ENCODE results near the gene TRPM3. TPM values are rescaled to one million over a fixed set of nuclear protein-coding genes. Genes with fewer than 3 reads are reported as not detected.

TRPM3 gene
- total and polyA plus RNA-seq, 2 of the 8 experiments (the other 6 are each of a cell fraction or from before 2014, with no cell fraction given): 2.4 to 10.9 TPM

DNA sequence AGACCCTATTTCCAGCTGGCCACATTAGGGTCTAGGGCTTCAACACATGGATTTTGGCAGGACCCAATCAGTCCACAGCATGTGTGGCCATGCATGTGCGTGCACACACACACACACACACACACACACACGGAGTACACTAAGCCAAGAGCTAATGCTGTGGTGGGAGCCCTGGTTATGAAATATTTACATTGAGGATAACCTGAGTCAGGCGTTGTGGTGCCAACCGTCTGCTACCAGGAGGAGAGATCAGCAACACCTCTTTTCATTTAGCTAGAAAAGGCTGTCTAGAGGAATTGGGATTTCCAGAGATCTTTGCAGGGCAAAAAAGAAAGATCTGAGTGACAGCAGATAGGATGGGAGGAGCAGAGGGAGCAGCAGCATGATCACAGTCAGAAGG is 141.5 kb downstream of the TRPM3 start (continued):
- TF ChIP-seq RAD21 (IDR thresholded peaks at IDR 0.05 in 1 of 2, conservative IDR thresholded peaks at IDR 0.05 in 1 of 2; ENCODE audit: low read depth in 2 of 2, low read length in 2 of 2): no peak
- TF ChIP-seq, protein P1, sequence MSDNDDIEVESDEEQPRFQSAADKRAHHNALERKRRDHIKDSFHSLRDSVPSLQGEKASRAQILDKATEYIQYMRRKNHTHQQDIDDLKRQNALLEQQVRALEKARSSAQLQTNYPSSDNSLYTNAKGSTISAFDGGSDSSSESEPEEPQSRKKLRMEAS (IDR thresholded peaks at IDR 0.05): no peak
- no peak for TF ChIP-seq CBX8 (IDR thresholded peaks at IDR 0.05; ENCODE audit: borderline replicate concordance, low read depth, low read length)
- TF ChIP-seq FOSL1 (IDR thresholded peaks at IDR 0.05; ENCODE audit: insufficient read depth, low read depth, low read length): no peak
- TF ChIP-seq, protein P2, sequence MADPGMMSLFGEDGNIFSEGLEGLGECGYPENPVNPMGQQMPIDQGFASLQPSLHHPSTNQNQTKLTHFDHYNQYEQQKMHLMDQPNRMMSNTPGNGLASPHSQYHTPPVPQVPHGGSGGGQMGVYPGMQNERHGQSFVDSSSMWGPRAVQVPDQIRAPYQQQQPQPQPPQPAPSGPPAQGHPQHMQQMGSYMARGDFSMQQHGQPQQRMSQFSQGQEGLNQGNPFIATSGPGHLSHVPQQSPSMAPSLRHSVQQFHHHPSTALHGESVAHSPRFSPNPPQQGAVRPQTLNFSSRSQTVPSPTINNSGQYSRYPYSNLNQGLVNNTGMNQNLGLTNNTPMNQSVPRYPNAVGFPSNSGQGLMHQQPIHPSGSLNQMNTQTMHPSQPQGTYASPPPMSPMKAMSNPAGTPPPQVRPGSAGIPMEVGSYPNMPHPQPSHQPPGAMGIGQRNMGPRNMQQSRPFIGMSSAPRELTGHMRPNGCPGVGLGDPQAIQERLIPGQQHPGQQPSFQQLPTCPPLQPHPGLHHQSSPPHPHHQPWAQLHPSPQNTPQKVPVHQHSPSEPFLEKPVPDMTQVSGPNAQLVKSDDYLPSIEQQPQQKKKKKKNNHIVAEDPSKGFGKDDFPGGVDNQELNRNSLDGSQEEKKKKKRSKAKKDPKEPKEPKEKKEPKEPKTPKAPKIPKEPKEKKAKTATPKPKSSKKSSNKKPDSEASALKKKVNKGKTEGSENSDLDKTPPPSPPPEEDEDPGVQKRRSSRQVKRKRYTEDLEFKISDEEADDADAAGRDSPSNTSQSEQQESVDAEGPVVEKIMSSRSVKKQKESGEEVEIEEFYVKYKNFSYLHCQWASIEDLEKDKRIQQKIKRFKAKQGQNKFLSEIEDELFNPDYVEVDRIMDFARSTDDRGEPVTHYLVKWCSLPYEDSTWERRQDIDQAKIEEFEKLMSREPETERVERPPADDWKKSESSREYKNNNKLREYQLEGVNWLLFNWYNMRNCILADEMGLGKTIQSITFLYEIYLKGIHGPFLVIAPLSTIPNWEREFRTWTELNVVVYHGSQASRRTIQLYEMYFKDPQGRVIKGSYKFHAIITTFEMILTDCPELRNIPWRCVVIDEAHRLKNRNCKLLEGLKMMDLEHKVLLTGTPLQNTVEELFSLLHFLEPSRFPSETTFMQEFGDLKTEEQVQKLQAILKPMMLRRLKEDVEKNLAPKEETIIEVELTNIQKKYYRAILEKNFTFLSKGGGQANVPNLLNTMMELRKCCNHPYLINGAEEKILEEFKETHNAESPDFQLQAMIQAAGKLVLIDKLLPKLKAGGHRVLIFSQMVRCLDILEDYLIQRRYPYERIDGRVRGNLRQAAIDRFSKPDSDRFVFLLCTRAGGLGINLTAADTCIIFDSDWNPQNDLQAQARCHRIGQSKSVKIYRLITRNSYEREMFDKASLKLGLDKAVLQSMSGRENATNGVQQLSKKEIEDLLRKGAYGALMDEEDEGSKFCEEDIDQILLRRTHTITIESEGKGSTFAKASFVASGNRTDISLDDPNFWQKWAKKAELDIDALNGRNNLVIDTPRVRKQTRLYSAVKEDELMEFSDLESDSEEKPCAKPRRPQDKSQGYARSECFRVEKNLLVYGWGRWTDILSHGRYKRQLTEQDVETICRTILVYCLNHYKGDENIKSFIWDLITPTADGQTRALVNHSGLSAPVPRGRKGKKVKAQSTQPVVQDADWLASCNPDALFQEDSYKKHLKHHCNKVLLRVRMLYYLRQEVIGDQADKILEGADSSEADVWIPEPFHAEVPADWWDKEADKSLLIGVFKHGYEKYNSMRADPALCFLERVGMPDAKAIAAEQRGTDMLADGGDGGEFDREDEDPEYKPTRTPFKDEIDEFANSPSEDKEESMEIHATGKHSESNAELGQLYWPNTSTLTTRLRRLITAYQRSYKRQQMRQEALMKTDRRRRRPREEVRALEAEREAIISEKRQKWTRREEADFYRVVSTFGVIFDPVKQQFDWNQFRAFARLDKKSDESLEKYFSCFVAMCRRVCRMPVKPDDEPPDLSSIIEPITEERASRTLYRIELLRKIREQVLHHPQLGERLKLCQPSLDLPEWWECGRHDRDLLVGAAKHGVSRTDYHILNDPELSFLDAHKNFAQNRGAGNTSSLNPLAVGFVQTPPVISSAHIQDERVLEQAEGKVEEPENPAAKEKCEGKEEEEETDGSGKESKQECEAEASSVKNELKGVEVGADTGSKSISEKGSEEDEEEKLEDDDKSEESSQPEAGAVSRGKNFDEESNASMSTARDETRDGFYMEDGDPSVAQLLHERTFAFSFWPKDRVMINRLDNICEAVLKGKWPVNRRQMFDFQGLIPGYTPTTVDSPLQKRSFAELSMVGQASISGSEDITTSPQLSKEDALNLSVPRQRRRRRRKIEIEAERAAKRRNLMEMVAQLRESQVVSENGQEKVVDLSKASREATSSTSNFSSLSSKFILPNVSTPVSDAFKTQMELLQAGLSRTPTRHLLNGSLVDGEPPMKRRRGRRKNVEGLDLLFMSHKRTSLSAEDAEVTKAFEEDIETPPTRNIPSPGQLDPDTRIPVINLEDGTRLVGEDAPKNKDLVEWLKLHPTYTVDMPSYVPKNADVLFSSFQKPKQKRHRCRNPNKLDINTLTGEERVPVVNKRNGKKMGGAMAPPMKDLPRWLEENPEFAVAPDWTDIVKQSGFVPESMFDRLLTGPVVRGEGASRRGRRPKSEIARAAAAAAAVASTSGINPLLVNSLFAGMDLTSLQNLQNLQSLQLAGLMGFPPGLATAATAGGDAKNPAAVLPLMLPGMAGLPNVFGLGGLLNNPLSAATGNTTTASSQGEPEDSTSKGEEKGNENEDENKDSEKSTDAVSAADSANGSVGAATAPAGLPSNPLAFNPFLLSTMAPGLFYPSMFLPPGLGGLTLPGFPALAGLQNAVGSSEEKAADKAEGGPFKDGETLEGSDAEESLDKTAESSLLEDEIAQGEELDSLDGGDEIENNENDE (IDR thresholded peaks at IDR 0.05; ENCODE audit: insufficient replicate concordance, low read length): no peak

All from H1 (cell line).